WI38 (cell line): ENCODE data around the gene ATP2A3.

Source experiments
- H3K4me3 ChIP-seq: 2 replicates; pipeline ENCODE4 v1.5.1; 2011; ENCODE audit warnings: low read depth, mild to moderate bottlenecking, control low read depth, low read length
- CTCF ChIP-seq: IDR thresholded peaks from 2 replicates; pipeline ENCODE4 v1.5.1; 2012; ENCODE audit warnings: low read depth, mild to moderate bottlenecking, control low read depth, low read length

The ATP2A3 gene

GRCh38 chr17:3909257-3909656 lies 55.0 kb downstream of the ATP2A3 start:
- no peak for TF ChIP-seq CTCF
- no peak overlapping the region for H3K4me3 ChIP-seq

GRCh38 chr17:3907483-3908216 lies 56.6 kb downstream of the ATP2A3 start:
- TF ChIP-seq CTCF: no peak; the same call in 1 of the 2 replicates
- H3K4me3 ChIP-seq: no peak overlapping the region

GRCh38 chr17:3906881-3907280 lies 57.4 kb downstream of the ATP2A3 start:
- no peak for TF ChIP-seq CTCF
- no peak overlapping the region for H3K4me3 ChIP-seq

GRCh38 chr17:3905017-3905520 lies 59.2 kb downstream of the ATP2A3 start:
- H3K4me3 ChIP-seq: no peak overlapping the region
- no peak for TF ChIP-seq CTCF

- TF ChIP-seq CTCF: no peak
- no peak overlapping the region for H3K4me3 ChIP-seq
Measured at GRCh38 chr17:3904501-3904900, 59.7 kb downstream of the ATP2A3 start.

GRCh38 chr17:3903881-3904290 lies 60.4 kb downstream of the ATP2A3 start:
- no peak for TF ChIP-seq CTCF
- no peak overlapping the region for H3K4me3 ChIP-seq

GRCh38 chr17:3903051-3903825 lies 61.0 kb downstream of the ATP2A3 start:
- no peak overlapping the region for H3K4me3 ChIP-seq
- TF ChIP-seq CTCF: no peak
